ENCODE data around the gene COL25A1.
"Not testable (repeated sequence)": the region's sequence is repeated elsewhere in the genome, so short reads cannot be mapped to it uniquely, and the experiment has no call there.

The COL25A1 gene

GRCh38 chr4:108881986-108882385, 420.5 kb downstream of the COL25A1 start:
- Mint-ChIP-seq H3K36me3 (ENCODE audit: low read depth) (no peaks in the 10 kb centered on the region), H3K4me1 (ENCODE audit: low read depth) (peaks cover 11% of the 10 kb centered on the region), H3K27ac (no peak overlapping the region), H3K9me3 (no peaks in the 10 kb centered on the region), H3K27me3 (ENCODE audit: low read depth) (peaks cover 8% of the 10 kb centered on the region), H3K4me3 (no peak overlapping the region)

GRCh38 chr4:108881190-108881589, 421.3 kb downstream of the COL25A1 start:
- H3K9me3 Mint-ChIP-seq = no peaks in the 10 kb centered on the region
- H3K4me1 Mint-ChIP-seq (ENCODE audit: low read depth) = peaks cover 11% of the 10 kb centered on the region
- no peak overlapping the region for H3K27ac Mint-ChIP-seq
- no peaks in the 10 kb centered on the region for H3K36me3 Mint-ChIP-seq (ENCODE audit: low read depth)
- H3K4me3 Mint-ChIP-seq = no peak overlapping the region
- H3K27me3 Mint-ChIP-seq (ENCODE audit: low read depth) = peaks cover 9% of the 10 kb centered on the region

GRCh38 chr4:108878806-108879205, 423.7 kb downstream of the COL25A1 start:
- no peak overlapping the region for H3K4me3 Mint-ChIP-seq
- no peaks in the 10 kb centered on the region for H3K9me3 Mint-ChIP-seq
- H3K27ac Mint-ChIP-seq = no peak overlapping the region
- H3K4me1 Mint-ChIP-seq (ENCODE audit: low read depth) = peaks cover 3% of the 10 kb centered on the region
- peaks cover 14% of the 10 kb centered on the region for H3K27me3 Mint-ChIP-seq (ENCODE audit: low read depth)
- H3K36me3 Mint-ChIP-seq (ENCODE audit: low read depth) = no peaks in the 10 kb centered on the region

- peaks cover 3% of the 10 kb centered on the region for H3K4me1 Mint-ChIP-seq (ENCODE audit: low read depth)
- no peaks in the 10 kb centered on the region for H3K36me3 Mint-ChIP-seq (ENCODE audit: low read depth)
- no peaks in the 10 kb centered on the region for H3K9me3 Mint-ChIP-seq
- H3K27me3 Mint-ChIP-seq (ENCODE audit: low read depth) = peaks cover 14% of the 10 kb centered on the region
- H3K4me3 Mint-ChIP-seq = no peak overlapping the region
- H3K27ac Mint-ChIP-seq = no peak overlapping the region
Measured at GRCh38 chr4:108877821-108878220, 424.6 kb downstream of the COL25A1 start.

- Mint-ChIP-seq H3K27me3 (ENCODE audit: low read depth) (peaks cover 14% of the 10 kb centered on the region), H3K4me3 (no peak overlapping the region), H3K4me1 (ENCODE audit: low read depth) (no peaks in the 10 kb centered on the region), H3K36me3 (ENCODE audit: low read depth) (no peaks in the 10 kb centered on the region), H3K27ac (no peak overlapping the region), H3K9me3 (no peaks in the 10 kb centered on the region)
Measured at GRCh38 chr4:108874806-108875205, 427.7 kb downstream of the COL25A1 start.

- H3K27me3 Mint-ChIP-seq (ENCODE audit: low read depth) = peaks cover 25% of the 10 kb centered on the region
- H3K4me1 Mint-ChIP-seq (ENCODE audit: low read depth); H3K4me3 Mint-ChIP-seq; H3K9me3 Mint-ChIP-seq; H3K36me3 Mint-ChIP-seq (ENCODE audit: low read depth); H3K27ac Mint-ChIP-seq: not testable (repeated sequence)
Measured at GRCh38 chr4:108869970-108870369, 432.5 kb downstream of the COL25A1 start.

GRCh38 chr4:108868606-108869227, 433.7 kb downstream of the COL25A1 start:
- Mint-ChIP-seq H3K36me3 (ENCODE audit: low read depth) (no peaks in the 10 kb centered on the region), H3K27ac (no peak overlapping the region), H3K27me3 (ENCODE audit: low read depth) (peaks cover 30% of the 10 kb centered on the region), H3K9me3 (no peaks in the 10 kb centered on the region), H3K4me1 (ENCODE audit: low read depth) (no peaks in the 10 kb centered on the region), H3K4me3 (no peak overlapping the region)

GRCh38 chr4:108867476-108867875, 435.0 kb downstream of the COL25A1 start:
- Mint-ChIP-seq H3K4me3 (no peak overlapping the region), H3K36me3 (ENCODE audit: low read depth) (no peaks in the 10 kb centered on the region), H3K9me3 (no peaks in the 10 kb centered on the region), H3K27me3 (ENCODE audit: low read depth) (peaks cover 30% of the 10 kb centered on the region), H3K4me1 (ENCODE audit: low read depth) (no peaks in the 10 kb centered on the region), H3K27ac (no peak overlapping the region)

- no peaks in the 10 kb centered on the region for H3K9me3 Mint-ChIP-seq
- peaks cover 3% of the 10 kb centered on the region for H3K4me1 Mint-ChIP-seq (ENCODE audit: low read depth)
- no peak overlapping the region for H3K4me3 Mint-ChIP-seq
- H3K27ac Mint-ChIP-seq = no peak overlapping the region
- no peaks in the 10 kb centered on the region for H3K36me3 Mint-ChIP-seq (ENCODE audit: low read depth)
- peaks cover 9% of the 10 kb centered on the region for H3K27me3 Mint-ChIP-seq (ENCODE audit: low read depth)
Measured at GRCh38 chr4:108861334-108861733, 441.1 kb downstream of the COL25A1 start.

GRCh38 chr4:108854786-108855185, 447.7 kb downstream of the COL25A1 start:
- H3K27ac Mint-ChIP-seq = no peak overlapping the region

GRCh38 chr4:108852691-108853090, 449.8 kb downstream of the COL25A1 start:
- peaks cover 20% of the 10 kb centered on the region for H3K4me1 Mint-ChIP-seq (ENCODE audit: low read depth)
- no peak overlapping the region for H3K4me3 Mint-ChIP-seq
- no peaks in the 10 kb centered on the region for H3K36me3 Mint-ChIP-seq (ENCODE audit: low read depth)
- no peak overlapping the region for H3K27ac Mint-ChIP-seq
- no peaks in the 10 kb centered on the region for H3K27me3 Mint-ChIP-seq (ENCODE audit: low read depth)
- H3K9me3 Mint-ChIP-seq = no peaks in the 10 kb centered on the region

More at GRCh38 chr4:108854786-108855185, 447.7 kb downstream of the COL25A1 start:
- H3K9me3 Mint-ChIP-seq = no peaks in the 10 kb centered on the region
- H3K36me3 Mint-ChIP-seq (ENCODE audit: low read depth) = no peaks in the 10 kb centered on the region
- H3K4me3 Mint-ChIP-seq = no peak overlapping the region
- no peaks in the 10 kb centered on the region for H3K27me3 Mint-ChIP-seq (ENCODE audit: low read depth)
- H3K4me1 Mint-ChIP-seq (ENCODE audit: low read depth) = peaks cover 16% of the 10 kb centered on the region

GRCh38 chr4:108851366-108851765, 451.1 kb downstream of the COL25A1 start:
- no peak overlapping the region for H3K4me3 Mint-ChIP-seq
- H3K27ac Mint-ChIP-seq = no peak overlapping the region
- peaks cover 20% of the 10 kb centered on the region for H3K4me1 Mint-ChIP-seq (ENCODE audit: low read depth)
- H3K9me3 Mint-ChIP-seq = no peaks in the 10 kb centered on the region
- no peaks in the 10 kb centered on the region for H3K36me3 Mint-ChIP-seq (ENCODE audit: low read depth)
- no peaks in the 10 kb centered on the region for H3K27me3 Mint-ChIP-seq (ENCODE audit: low read depth)

- Mint-ChIP-seq H3K4me1 (ENCODE audit: low read depth) (peaks cover 20% of the 10 kb centered on the region), H3K27ac (no peak overlapping the region), H3K36me3 (ENCODE audit: low read depth) (no peaks in the 10 kb centered on the region), H3K9me3 (no peaks in the 10 kb centered on the region), H3K27me3 (ENCODE audit: low read depth) (no peaks in the 10 kb centered on the region), H3K4me3 (no peak overlapping the region)
Measured at GRCh38 chr4:108850219-108850649, 452.2 kb downstream of the COL25A1 start.

GRCh38 chr4:108849611-108850168, 452.8 kb downstream of the COL25A1 start:
- H3K9me3 Mint-ChIP-seq = no peaks in the 10 kb centered on the region

GRCh38 chr4:108846568-108846967, 455.9 kb downstream of the COL25A1 start:
- H3K9me3 Mint-ChIP-seq = no peaks in the 10 kb centered on the region
- no peak overlapping the region for H3K4me3 Mint-ChIP-seq
- no peaks in the 10 kb centered on the region for H3K36me3 Mint-ChIP-seq (ENCODE audit: low read depth)
- peaks cover 9% of the 10 kb centered on the region for H3K27me3 Mint-ChIP-seq (ENCODE audit: low read depth)
- peaks cover 18% of the 10 kb centered on the region for H3K4me1 Mint-ChIP-seq (ENCODE audit: low read depth)
- H3K27ac Mint-ChIP-seq = no peak overlapping the region

More at GRCh38 chr4:108849611-108850168, 452.8 kb downstream of the COL25A1 start:
- Mint-ChIP-seq H3K27ac (no peak overlapping the region), H3K4me1 (ENCODE audit: low read depth) (peaks cover 20% of the 10 kb centered on the region), H3K36me3 (ENCODE audit: low read depth) (no peaks in the 10 kb centered on the region), H3K4me3 (no peak overlapping the region), H3K27me3 (ENCODE audit: low read depth) (no peaks in the 10 kb centered on the region)
